WTC11 (cell line): ENCODE measurements around the gene KRTAP11-1.

Experiments used
- FOXJ3 ChIP-seq: sonication (generic); formaldehyde crosslinking; IDR thresholded peaks from 2 replicates; pipeline ENCODE4 v1.9.0; 2021; ENCODE audit warnings: missing genetic modification reagents, mild to moderate bottlenecking, borderline replicate concordance
- SP1 ChIP-seq: sonication (generic); formaldehyde crosslinking; conservative IDR thresholded peaks from 2 replicates; pipeline ENCODE4 v1.8.1; 2022; ENCODE audit warnings: missing genetic modification reagents
- TCF7 ChIP-seq: sonication (generic); formaldehyde crosslinking; IDR thresholded peaks from 2 replicates; pipeline ENCODE4 v1.8.0; 2022; ENCODE audit warnings: mild to moderate bottlenecking, low read depth, missing genetic modification reagents, moderate library complexity
- TF ChIP-seq, protein P1 (sequence below): fragments of 200-600 bp; IDR thresholded peaks from 2 replicates; pipeline ENCODE4 v1.8.0; 2022; ENCODE audit warnings: antibody characterized with exemption
- TF ChIP-seq, protein P2 (sequence below): sonication (generic); formaldehyde crosslinking; IDR thresholded peaks from 2 replicates; pipeline ENCODE4 v1.8.1; 2023; ENCODE audit warnings: mild to moderate bottlenecking, missing genetic modification reagents
- TF ChIP-seq, protein P3 (sequence below): sonication (generic); formaldehyde crosslinking; conservative IDR thresholded peaks from 2 replicates; pipeline ENCODE4 v1.8.1; 2022; ENCODE audit warnings: mild to moderate bottlenecking, missing genetic modification reagents
- TF ChIP-seq, protein P4 (sequence below): fragments of 250-450 bp; sonication (Bioruptor Pico); conservative IDR thresholded peaks from 2 replicates; pipeline ENCODE4 v1.9.0; 2021; ENCODE audit warnings: mild to moderate bottlenecking
- TF ChIP-seq, protein P5 (sequence below): sonication (generic); formaldehyde crosslinking; conservative IDR thresholded peaks from 2 replicates; pipeline ENCODE4 v1.8.1; 2023; ENCODE audit warnings: mild to moderate bottlenecking, low read depth, missing genetic modification reagents, moderate library complexity
- TF ChIP-seq, protein P6 (sequence below): sonication (generic); formaldehyde crosslinking; IDR thresholded peaks from 2 replicates; pipeline ENCODE4 v1.8.1; 2022; ENCODE audit warnings: low read depth, missing genetic modification reagents, borderline replicate concordance
- TF ChIP-seq, protein P7 (sequence below): sonication (generic); formaldehyde crosslinking; IDR thresholded peaks from 2 replicates; pipeline ENCODE4 v1.8.0; 2022; ENCODE audit warnings: mild to moderate bottlenecking, missing genetic modification reagents

DNA sequence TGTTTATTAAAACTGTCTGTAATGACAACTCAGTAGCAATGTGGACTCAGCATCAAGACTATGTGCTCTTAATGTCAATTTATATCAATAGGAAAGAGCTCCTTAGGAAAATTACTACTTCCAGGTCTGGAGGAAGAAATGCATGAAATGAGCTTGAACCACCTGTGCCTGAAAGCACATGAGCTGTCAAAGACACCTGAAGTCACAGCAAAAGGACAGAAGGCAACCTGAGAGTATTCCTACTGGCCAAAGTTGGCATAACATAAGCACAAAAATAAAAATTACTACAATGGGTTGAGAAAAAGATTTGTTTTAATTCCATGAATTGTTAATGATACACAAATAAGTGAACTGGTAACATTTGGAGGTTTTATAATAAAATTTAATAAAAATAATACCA lies 38.4 kb downstream of the KRTAP11-1 start:
- TF ChIP-seq, protein P1, sequence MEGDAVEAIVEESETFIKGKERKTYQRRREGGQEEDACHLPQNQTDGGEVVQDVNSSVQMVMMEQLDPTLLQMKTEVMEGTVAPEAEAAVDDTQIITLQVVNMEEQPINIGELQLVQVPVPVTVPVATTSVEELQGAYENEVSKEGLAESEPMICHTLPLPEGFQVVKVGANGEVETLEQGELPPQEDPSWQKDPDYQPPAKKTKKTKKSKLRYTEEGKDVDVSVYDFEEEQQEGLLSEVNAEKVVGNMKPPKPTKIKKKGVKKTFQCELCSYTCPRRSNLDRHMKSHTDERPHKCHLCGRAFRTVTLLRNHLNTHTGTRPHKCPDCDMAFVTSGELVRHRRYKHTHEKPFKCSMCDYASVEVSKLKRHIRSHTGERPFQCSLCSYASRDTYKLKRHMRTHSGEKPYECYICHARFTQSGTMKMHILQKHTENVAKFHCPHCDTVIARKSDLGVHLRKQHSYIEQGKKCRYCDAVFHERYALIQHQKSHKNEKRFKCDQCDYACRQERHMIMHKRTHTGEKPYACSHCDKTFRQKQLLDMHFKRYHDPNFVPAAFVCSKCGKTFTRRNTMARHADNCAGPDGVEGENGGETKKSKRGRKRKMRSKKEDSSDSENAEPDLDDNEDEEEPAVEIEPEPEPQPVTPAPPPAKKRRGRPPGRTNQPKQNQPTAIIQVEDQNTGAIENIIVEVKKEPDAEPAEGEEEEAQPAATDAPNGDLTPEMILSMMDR: no peak
- TF ChIP-seq, protein P2, sequence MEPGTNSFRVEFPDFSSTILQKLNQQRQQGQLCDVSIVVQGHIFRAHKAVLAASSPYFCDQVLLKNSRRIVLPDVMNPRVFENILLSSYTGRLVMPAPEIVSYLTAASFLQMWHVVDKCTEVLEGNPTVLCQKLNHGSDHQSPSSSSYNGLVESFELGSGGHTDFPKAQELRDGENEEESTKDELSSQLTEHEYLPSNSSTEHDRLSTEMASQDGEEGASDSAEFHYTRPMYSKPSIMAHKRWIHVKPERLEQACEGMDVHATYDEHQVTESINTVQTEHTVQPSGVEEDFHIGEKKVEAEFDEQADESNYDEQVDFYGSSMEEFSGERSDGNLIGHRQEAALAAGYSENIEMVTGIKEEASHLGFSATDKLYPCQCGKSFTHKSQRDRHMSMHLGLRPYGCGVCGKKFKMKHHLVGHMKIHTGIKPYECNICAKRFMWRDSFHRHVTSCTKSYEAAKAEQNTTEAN (CRISPR knock-in tag): no peak
- TF ChIP-seq SP1 (CRISPR knock-in tag): no peak
- TF ChIP-seq, protein P3, sequence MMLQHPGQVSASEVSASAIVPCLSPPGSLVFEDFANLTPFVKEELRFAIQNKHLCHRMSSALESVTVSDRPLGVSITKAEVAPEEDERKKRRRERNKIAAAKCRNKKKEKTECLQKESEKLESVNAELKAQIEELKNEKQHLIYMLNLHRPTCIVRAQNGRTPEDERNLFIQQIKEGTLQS (CRISPR knock-in tag): no peak
- TF ChIP-seq, protein P4, sequence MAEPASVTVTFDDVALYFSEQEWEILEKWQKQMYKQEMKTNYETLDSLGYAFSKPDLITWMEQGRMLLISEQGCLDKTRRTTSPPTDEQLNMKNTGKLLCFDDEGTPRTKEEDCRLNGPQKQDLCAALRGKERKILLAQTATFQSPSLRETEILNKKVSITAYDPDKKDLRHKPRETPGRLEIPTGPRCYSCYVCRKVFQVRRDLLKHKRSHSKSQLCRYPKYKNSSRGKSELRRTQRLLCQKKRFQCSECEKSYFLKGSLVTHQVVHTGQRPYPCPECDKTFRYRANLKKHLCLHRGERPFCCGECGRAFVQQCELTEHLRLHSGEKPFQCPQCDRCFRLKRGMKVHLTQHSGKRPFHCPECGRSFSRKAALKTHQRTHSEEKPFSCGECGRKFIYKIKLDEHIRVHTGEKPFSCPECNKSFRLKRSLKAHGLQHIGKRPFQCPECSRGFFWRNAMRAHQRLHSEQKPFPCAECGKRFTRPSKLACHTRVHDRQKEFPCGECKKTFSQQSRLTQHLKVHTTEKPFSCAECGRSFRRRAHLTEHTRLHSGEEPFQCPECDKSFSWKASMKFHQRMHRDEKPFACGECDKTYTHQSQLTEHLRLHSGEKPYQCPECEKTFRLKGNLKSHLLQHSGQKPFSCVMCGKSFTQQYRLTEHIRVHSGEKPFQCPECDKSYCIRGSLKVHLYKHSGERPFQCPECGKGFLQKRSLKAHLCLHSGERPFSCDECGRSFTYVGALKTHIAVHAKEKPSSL: no peak
- TF ChIP-seq TCF7 (CRISPR knock-in tag): no peak
- TF ChIP-seq, protein P5, sequence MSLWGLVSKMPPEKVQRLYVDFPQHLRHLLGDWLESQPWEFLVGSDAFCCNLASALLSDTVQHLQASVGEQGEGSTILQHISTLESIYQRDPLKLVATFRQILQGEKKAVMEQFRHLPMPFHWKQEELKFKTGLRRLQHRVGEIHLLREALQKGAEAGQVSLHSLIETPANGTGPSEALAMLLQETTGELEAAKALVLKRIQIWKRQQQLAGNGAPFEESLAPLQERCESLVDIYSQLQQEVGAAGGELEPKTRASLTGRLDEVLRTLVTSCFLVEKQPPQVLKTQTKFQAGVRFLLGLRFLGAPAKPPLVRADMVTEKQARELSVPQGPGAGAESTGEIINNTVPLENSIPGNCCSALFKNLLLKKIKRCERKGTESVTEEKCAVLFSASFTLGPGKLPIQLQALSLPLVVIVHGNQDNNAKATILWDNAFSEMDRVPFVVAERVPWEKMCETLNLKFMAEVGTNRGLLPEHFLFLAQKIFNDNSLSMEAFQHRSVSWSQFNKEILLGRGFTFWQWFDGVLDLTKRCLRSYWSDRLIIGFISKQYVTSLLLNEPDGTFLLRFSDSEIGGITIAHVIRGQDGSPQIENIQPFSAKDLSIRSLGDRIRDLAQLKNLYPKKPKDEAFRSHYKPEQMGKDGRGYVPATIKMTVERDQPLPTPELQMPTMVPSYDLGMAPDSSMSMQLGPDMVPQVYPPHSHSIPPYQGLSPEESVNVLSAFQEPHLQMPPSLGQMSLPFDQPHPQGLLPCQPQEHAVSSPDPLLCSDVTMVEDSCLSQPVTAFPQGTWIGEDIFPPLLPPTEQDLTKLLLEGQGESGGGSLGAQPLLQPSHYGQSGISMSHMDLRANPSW (CRISPR knock-in tag): no peak
- TF ChIP-seq, protein P6, sequence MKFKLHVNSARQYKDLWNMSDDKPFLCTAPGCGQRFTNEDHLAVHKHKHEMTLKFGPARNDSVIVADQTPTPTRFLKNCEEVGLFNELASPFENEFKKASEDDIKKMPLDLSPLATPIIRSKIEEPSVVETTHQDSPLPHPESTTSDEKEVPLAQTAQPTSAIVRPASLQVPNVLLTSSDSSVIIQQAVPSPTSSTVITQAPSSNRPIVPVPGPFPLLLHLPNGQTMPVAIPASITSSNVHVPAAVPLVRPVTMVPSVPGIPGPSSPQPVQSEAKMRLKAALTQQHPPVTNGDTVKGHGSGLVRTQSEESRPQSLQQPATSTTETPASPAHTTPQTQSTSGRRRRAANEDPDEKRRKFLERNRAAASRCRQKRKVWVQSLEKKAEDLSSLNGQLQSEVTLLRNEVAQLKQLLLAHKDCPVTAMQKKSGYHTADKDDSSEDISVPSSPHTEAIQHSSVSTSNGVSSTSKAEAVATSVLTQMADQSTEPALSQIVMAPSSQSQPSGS: no peak
- TF ChIP-seq FOXJ3 (CRISPR knock-in tag): no peak
- TF ChIP-seq, protein P7, sequence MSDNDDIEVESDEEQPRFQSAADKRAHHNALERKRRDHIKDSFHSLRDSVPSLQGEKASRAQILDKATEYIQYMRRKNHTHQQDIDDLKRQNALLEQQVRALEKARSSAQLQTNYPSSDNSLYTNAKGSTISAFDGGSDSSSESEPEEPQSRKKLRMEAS (CRISPR knock-in tag): no peak
